Spleen (tissue), 11 donors: ENCODE results near the gene MAP4K4. TPM values are rescaled to one million over a fixed set of nuclear protein-coding genes. Genes with fewer than 3 reads are reported as not detected.

Experiments used
- DNase-seq: peaks from one replicate; pipeline ENCODE4 v3.0.0-alpha.2; 2020
- H3K27ac ChIP-seq, 8 donors: fragments of 200-600 bp; sonication (generic) in 7 of 8; 1 replicate in 4 of 8; 2 replicates in 4 of 8; pipeline versions ENCODE4 v1.5.0 to v1.8.0; 2016 to 2021; ENCODE audit warnings: inconsistent platforms in 4 of 8, mild to moderate bottlenecking in 4 of 8, moderate library complexity in 1 of 8
- H3K27me3 ChIP-seq, 7 donors: fragments of 200-600 bp; sonication (generic) in 6 of 7; replicated peaks in 1 of 7; 1 replicate in 4 of 7; 2 replicates in 3 of 7; pipeline versions ENCODE4 v1.5.0 to v1.8.0; 2016 to 2021; ENCODE audit warnings: inconsistent platforms in 3 of 7, mild to moderate bottlenecking in 1 of 7
- H3K36me3 ChIP-seq, 6 donors: fragments of 200-600 bp; sonication (generic) in 5 of 6; 1 replicate in 4 of 6; 2 replicates in 2 of 6; pipeline versions ENCODE4 v1.5.0 to v1.8.0; 2016 to 2021; ENCODE audit warnings: inconsistent platforms in 2 of 6
- H3K4me1 ChIP-seq, 6 donors: fragments of 200-600 bp; sonication (generic) in 5 of 6; 1 replicate in 3 of 6; 2 replicates in 3 of 6; pipeline versions ENCODE4 v1.5.0 to v1.8.0; 2016 to 2021; ENCODE audit warnings: inconsistent platforms in 3 of 6
- H3K4me3 ChIP-seq, 8 donors: fragments of 200-600 bp; sonication (generic) in 7 of 8; 1 replicate in 4 of 8; 2 replicates in 4 of 8; pipeline versions ENCODE4 v1.5.0 to v1.8.0; 2016 to 2021; ENCODE audit warnings: inconsistent platforms in 4 of 8, mild to moderate bottlenecking in 4 of 8, moderate library complexity in 2 of 8
- H3K9me3 ChIP-seq, 8 donors: fragments of 200-600 bp; sonication (generic) in 7 of 8; 1 replicate in 4 of 8; 2 replicates in 4 of 8; pipeline versions ENCODE4 v1.5.0 to v1.8.0; 2016 to 2021; ENCODE audit warnings: inconsistent platforms in 4 of 8
- CTCF ChIP-seq, 11 experiments: fragments of 200-600 bp in 7 of 11; fragments of 450-650 bp in 4 of 11; sonication (generic) in 4 of 11; IDR thresholded peaks in 8 of 11; conservative IDR thresholded peaks in 3 of 11; 1 replicate in 7 of 11; 2 replicates in 4 of 11; pipeline versions ENCODE4 v1.4.0 to v1.8.0; 2016 to 2021; ENCODE audit warnings: antibody characterized with exemption in 11 of 11, inconsistent platforms in 4 of 11, mild to moderate bottlenecking in 1 of 11
- POLR2A ChIP-seq, 3 donors: fragments of 450-650 bp; IDR thresholded peaks; one replicate each; pipeline ENCODE4 v1.5.1; 2017; ENCODE audit warnings: antibody characterized with exemption in 3 of 3, mild to moderate bottlenecking in 1 of 3
- POLR2AphosphoS5 ChIP-seq, 3 donors: sonication (generic); formaldehyde crosslinking; IDR thresholded peaks; one replicate each; pipeline ENCODE4 v1.5.1; 2017; ENCODE audit warnings: antibody characterized with exemption in 3 of 3
- WGBS, 5 donors: extraction: QIAGEN DNeasy Blood & Tissue Kit in 3 of 5; methylation state at CpG; one replicate each; pipeline versions ENCODE4 v1.1.5 to v1.1.7; 2013 to 2018; 5-methylcytosine and 5-hydroxymethylcytosine counted together
- intact Hi-C: fragments of 100-400 bp; cut with DNase I; formaldehyde crosslinking; loops from one replicate; pipeline ENCODE4 v1.15.0; 2023; ENCODE audit warnings: low total_unique reads
- polyA plus RNA-seq, 3 donors: library from polyadenylated mRNA; stranded (reverse); fragments of 200-250 nt; gene quantifications; one replicate each; pipeline ENCODE4 v1.2.1, GENCODE V29; 2013
- total RNA-seq, 7 donors: library from RNA; depleted of rRNA in 3 of 7; stranded (reverse); fragments of >200 nt in 3 of 7; fragmentation: NEBNext Ultra II Directional in 4 of 7; extraction: Animal tissue kit (Norgen Biotek cat#: 25700) in 4 of 7; gene quantifications; one replicate each; pipeline versions ENCODE4 v1.1.0 to v1.2.1, GENCODE V29; 2016 to 2021
- donor health status: healthy with polysubstance abuse.
- donor health status: DM: no; HTN: no; CAD: no; lungs with moderate emphysema.
- donor health status: DM: no; HTN: no; CAD: no.
- donor health status: Bipolar disorder and iron deficiency.
- donor health status: healthy.
- donor health status: DM: no; HTN: no; CAD: no.
- donor health status: DM: yes; HTN: yes; CAD: no.

The MAP4K4 gene
- total and polyA plus RNA-seq, 10 donors: 16.7 to 108 (median 71.7) TPM

- intact Hi-C loops: no loop called here
- H3K4me1 ChIP-seq: peaks cover 53 to 100% (median 88%) of the 10 kb centered on the region in 6 donors
- no peaks in the 10 kb centered on the region for H3K27me3 ChIP-seq
- peaks cover 0 to 16% (median 0%) of the 10 kb centered on the region in 6 donors for H3K36me3 ChIP-seq
- DNase-seq: no peak
- peak overlapping the region; percentile 44 to 81 (median 61) for H3K27ac ChIP-seq
- peak overlapping the region in 2 of 8 donors; percentile 14 to 48 for H3K4me3 ChIP-seq
- 51 to 75% (median 60%) methylated on average over 1 of the region's 1 CpG for whole genome bisulfite sequencing, 5 donors
- TF ChIP-seq POLR2A (IDR thresholded peaks at IDR 0.05) (no peak), CTCF (IDR thresholded peaks at IDR 0.05 in 8 of 11, conservative IDR thresholded peaks at IDR 0.05 in 3 of 11) (no peak), POLR2AphosphoS5 (IDR thresholded peaks at IDR 0.05) (no peak)
- no peaks in the 10 kb centered on the region for H3K9me3 ChIP-seq
Observed at GRCh38 chr2:101704046-101704466, 6.5 kb downstream of the MAP4K4 start.

- H3K36me3 ChIP-seq: peaks cover 0 to 16% (median 0%) of the 10 kb centered on the region in 6 donors
- no peaks in the 10 kb centered on the region for H3K9me3 ChIP-seq
- intact Hi-C loops: no loop called here
- no peaks in the 10 kb centered on the region for H3K27me3 ChIP-seq
- DNase-seq: no peak
- TF ChIP-seq CTCF (IDR thresholded peaks at IDR 0.05 in 8 of 11, conservative IDR thresholded peaks at IDR 0.05 in 3 of 11) (no peak), POLR2AphosphoS5 (IDR thresholded peaks at IDR 0.05) (no peak), POLR2A (IDR thresholded peaks at IDR 0.05) (no peak)
- H3K4me1 ChIP-seq: peaks cover 52 to 100% (median 91%) of the 10 kb centered on the region in 6 donors
- peak overlapping the region in 7 of 8 donors; percentile 16 to 81 (median 61) for H3K27ac ChIP-seq
- 67 to 92% (median 76%) methylated on average over 3 of the region's 3 CpGs for WGBS, 5 donors
- H3K4me3 ChIP-seq: no peak overlapping the region
Observed at GRCh38 chr2:101704816-101705578, 7.5 kb downstream of the MAP4K4 start.

- TF ChIP-seq POLR2A (IDR thresholded peaks at IDR 0.05) (no peak), CTCF (IDR thresholded peaks at IDR 0.05 in 8 of 11, conservative IDR thresholded peaks at IDR 0.05 in 3 of 11) (no peak), POLR2AphosphoS5 (IDR thresholded peaks at IDR 0.05) (no peak)
- peak overlapping the region in 7 of 8 donors; percentile 22 to 81 (median 57) for H3K27ac ChIP-seq
Observed at GRCh38 chr2:101706121-101706818, 8.8 kb downstream of the MAP4K4 start.

GRCh38 chr2:101706819-101707177 is 9.3 kb downstream of the MAP4K4 start:
- peak overlapping the region in 7 of 8 donors; percentile 22 to 81 (median 57) for H3K27ac ChIP-seq
- H3K36me3 ChIP-seq: peaks cover 0 to 15% (median 0%) of the 10 kb centered on the region in 6 donors
- no peak for DNase-seq
- peak overlapping the region in 1 of 8 donors; percentile 8 for H3K4me3 ChIP-seq
- no peaks in the 10 kb centered on the region for H3K27me3 ChIP-seq
- no peak for TF ChIP-seq CTCF (IDR thresholded peaks at IDR 0.05 in 8 of 11, conservative IDR thresholded peaks at IDR 0.05 in 3 of 11)
- TF ChIP-seq POLR2AphosphoS5 (IDR thresholded peaks at IDR 0.05): no peak
- no peak for TF ChIP-seq POLR2A (IDR thresholded peaks at IDR 0.05)
- peaks cover 65 to 100% (median 93%) of the 10 kb centered on the region in 6 donors for H3K4me1 ChIP-seq
- H3K9me3 ChIP-seq: no peaks in the 10 kb centered on the region
- WGBS, 5 donors: 5 to 30% (median 14%) methylated on average over 1 of the region's 1 CpG
- intact Hi-C loops: no loop called here

More at GRCh38 chr2:101706121-101706818, 8.8 kb downstream of the MAP4K4 start:
- Histone ChIP-seq H3K36me3 (peaks cover 0 to 16% (median 0%) of the 10 kb centered on the region in 6 donors), H3K4me1 (peaks cover 61 to 100% (median 91%) of the 10 kb centered on the region in 6 donors), H3K4me3 (peak overlapping the region in 1 of 8 donors; percentile 8), H3K9me3 (no peaks in the 10 kb centered on the region), H3K27me3 (no peaks in the 10 kb centered on the region)
- intact Hi-C loops: no loop called here
- DNase-seq: no peak
- WGBS, 5 donors: 63 to 71% (median 68%) methylated on average over 4 of the region's 4 CpGs
